ENCODE data around the gene GTF2F1.
A peak's percentile ranks its signal among the peaks of the same experiment; 100 is the strongest.

Gene GTF2F1

DNA sequence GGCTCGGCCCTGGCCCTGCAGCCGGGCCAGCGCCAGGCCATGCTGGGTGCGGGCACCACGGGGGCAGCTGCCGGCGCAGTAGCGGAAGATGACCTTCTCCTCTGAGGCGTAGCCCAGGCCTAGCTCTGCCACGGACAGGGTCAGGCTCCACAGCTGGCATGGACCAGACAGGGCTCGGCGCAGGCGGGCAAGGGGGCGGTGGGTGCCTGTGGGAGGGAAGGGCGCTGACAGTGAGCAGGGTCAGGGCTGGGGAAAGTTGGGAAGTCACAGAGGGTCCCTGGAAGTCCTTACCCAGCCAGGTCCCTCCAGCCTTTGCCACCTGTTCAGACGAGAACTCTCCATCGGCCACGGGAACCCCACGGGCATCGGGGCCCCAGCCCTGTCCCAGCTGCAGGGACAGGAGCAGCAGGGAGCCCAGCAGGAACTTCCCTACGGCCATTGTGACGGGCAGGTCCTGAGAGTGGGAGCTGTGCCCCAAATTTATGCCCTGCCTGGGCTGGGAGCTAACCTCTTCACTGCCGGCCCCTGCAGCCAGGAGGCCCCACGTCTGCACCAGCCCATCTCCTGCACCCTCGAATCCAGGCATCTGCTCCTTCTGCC, 17.5 kb downstream of the GTF2F1 start, which contains the start of gene PSPN:
PSPN (minus strand) TSS at position 523 of the 600 bp plus-strand sequence; CDS start at position 439, 84 bp downstream.
- TF ChIP-seq CTCF (IDR thresholded peaks at IDR 0.05; ENCODE audit: borderline replicate concordance, control extremely low read depth, extremely low read depth, insufficient read depth, missing control alignments), result no peak
- no peak for DNase-seq (ENCODE audit: low spot score)
- in situ Hi-C loops (cut with MboI; ENCODE audit: low sequenced_read_pairs, unreplicated experiment), result no loop called here

DNA sequence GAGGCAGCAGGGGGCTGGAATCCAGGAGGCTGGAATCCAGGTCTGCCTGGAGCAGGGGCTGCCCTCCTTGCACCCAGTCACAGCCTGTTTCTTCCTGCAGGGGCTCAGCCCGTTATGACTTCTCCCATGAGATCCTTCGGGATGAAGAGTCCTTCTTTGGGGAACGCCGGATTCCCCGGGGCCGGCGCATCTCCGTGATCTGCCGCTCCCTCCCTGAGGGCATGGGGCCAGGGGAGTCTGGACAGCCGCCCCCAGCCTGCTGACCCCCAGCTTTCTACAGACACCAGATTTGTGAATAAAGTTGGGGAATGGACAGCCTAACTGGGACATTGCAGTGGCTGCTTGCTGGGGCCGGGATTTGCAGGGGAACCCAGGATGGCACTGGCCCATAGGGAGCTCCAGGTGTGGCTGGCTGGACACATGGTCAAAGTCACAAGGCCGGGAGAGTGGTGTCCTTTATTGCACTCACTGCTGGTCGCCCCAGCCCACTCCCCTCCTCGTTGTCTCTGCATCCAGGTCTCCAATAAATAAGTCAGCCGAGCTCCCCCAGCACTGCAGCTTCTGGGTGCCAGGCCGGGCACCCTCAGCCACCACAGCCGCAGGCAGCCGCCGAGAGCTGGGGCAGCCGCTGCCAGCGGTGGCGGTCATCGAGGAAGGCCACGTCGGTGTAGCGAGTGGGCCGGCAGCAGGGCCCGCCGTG, 18.1 kb downstream of the GTF2F1 start:
- DNase-seq (ENCODE audit: low spot score), result no peak
- in situ Hi-C loops (cut with MboI; ENCODE audit: low sequenced_read_pairs, unreplicated experiment), result no loop called here
- no peak for TF ChIP-seq CTCF (IDR thresholded peaks at IDR 0.05; ENCODE audit: borderline replicate concordance, control extremely low read depth, extremely low read depth, insufficient read depth, missing control alignments)

DNA sequence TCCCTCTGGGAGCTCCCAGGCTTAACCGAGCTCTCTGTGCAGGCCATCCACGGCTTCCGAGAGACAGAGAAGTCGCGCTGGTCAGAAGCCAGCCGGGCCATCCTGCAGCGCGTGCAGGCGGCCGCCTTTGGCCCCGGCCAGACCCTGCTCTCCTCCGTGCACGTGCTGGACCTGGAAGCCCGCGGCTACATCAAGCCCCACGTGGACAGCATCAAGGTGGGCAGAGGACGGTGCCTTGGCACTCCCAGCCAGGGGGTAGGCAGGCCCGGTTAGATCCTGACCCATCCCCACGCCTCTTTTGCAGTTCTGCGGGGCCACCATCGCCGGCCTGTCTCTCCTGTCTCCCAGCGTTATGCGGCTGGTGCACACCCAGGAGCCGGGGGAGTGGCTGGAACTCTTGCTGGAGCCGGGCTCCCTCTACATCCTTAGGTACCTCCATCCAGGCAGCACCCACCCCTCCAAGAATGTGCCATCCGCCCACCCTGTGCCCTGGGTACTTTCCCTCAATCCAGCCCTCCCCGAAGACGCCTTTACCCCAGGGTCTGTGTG, 18.7 kb downstream of the GTF2F1 start:
- no peak for TF ChIP-seq CTCF (IDR thresholded peaks at IDR 0.05; ENCODE audit: borderline replicate concordance, control extremely low read depth, extremely low read depth, insufficient read depth, missing control alignments)
- DNase-seq (ENCODE audit: low spot score), result no peak
- in situ Hi-C loops (cut with MboI; ENCODE audit: low sequenced_read_pairs, unreplicated experiment), result no loop called here

- TF ChIP-seq CTCF (IDR thresholded peaks at IDR 0.05; ENCODE audit: borderline replicate concordance, control extremely low read depth, extremely low read depth, insufficient read depth, missing control alignments), result no peak
- in situ Hi-C loops (cut with MboI; ENCODE audit: low sequenced_read_pairs, unreplicated experiment), result no loop called here
- no peak for DNase-seq (ENCODE audit: low spot score)
These were observed 19.2 kb downstream of the GTF2F1 start for GRCh38 chr19:6373813-6374108.

DNA sequence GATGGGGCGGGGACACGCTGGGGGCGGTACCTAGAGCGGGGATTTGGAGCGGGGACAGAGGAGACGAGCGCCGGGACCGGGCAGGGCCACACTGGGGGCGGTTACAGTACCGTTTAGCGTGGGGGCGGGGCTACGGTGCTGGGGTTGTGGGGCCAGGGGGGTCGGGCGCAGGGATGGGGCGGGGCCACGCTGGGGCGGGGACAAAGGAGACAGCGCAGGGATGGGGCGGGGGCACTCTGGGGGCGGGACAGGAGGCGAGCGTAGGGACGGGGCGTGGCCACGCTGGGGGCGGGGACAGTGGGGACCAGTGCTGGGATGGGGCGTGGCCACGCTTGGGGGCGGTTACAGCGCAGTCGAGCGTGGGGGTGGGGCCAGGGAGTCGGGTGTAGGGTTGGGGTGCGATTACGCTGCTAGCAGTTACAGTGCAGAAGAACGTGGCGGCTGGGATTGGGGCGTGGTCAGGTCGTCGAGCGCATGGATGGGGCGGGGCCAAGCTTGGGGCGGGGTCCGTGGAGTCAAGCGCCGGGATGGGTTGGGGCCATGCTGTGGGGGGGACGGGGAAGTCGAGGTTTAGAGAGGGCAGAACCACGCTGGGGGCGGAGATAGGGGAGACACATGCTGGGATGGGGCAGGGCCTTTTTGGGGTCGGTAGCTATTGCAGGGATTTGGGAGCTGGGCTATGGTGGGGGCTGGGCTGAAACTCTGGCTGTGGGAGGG, 19.7 kb downstream of the GTF2F1 start:
- no peak for TF ChIP-seq CTCF (IDR thresholded peaks at IDR 0.05; ENCODE audit: borderline replicate concordance, control extremely low read depth, extremely low read depth, insufficient read depth, missing control alignments)
- in situ Hi-C loops (cut with MboI; ENCODE audit: low sequenced_read_pairs, unreplicated experiment), result no loop called here
- DNase-seq (ENCODE audit: low spot score), result peak; percentile 98

GRCh38 chr19:6372594-6373095, 20.3 kb downstream of the GTF2F1 start, which contains the start of gene ALKBH7:
Gene ALKBH7, plus strand, starts transcription at chr19:6372794. Its CDS starts 27 bp downstream, at chr19:6372821.
- DNase-seq (ENCODE audit: low spot score), result peak; percentile 94
- TF ChIP-seq CTCF (IDR thresholded peaks at IDR 0.05; ENCODE audit: borderline replicate concordance, control extremely low read depth, extremely low read depth, insufficient read depth, missing control alignments), result no peak
- in situ Hi-C loops (cut with MboI; ENCODE audit: low sequenced_read_pairs, unreplicated experiment), result no loop called here

Data from GM13976 (cell line).